ES-I3 (cell line): Measurements from ENCODE around the gene NAA80.
A peak's percentile ranks its signal among the peaks of the same experiment; 100 is the strongest.
"Not testable (repeated sequence)": the region's sequence is repeated elsewhere in the genome, so short reads cannot be mapped to it uniquely, and the experiment has no call there.

Experiments
- H3K36me3 ChIP-seq: 2 replicates; pipeline ENCODE4 v1.6.1; 2013; ENCODE audit warnings: mild to moderate bottlenecking, low read length, control low read depth, moderate library complexity; ENCODE audit not compliant: insufficient read depth
- H3K4me1 ChIP-seq: 2 replicates; pipeline ENCODE4 v1.6.1; 2013; ENCODE audit warnings: mild to moderate bottlenecking, control low read depth, low read length; ENCODE audit not compliant: insufficient read depth
- H3K9ac ChIP-seq: 2 replicates; pipeline ENCODE4 v1.6.1; 2013; ENCODE audit warnings: low read depth, mild to moderate bottlenecking, low read length, moderate library complexity
- H3K9me3 ChIP-seq: 2 replicates; pipeline ENCODE4 v1.6.1; 2013; ENCODE audit warnings: mild to moderate bottlenecking, low read length, moderate library complexity; ENCODE audit not compliant: control insufficient read depth, insufficient read depth

NAA80 gene

GRCh38 chr3:50314342-50314741, 15.1 kb upstream of the NAA80 start:
- H3K36me3 ChIP-seq, result peaks cover 6% of the 10 kb centered on the region; the same call in 1 of the 2 replicates
- H3K9me3 ChIP-seq, result no peaks in the 10 kb centered on the region; the same call in 1 of the 2 replicates
- peaks cover 14% of the 10 kb centered on the region; the same call in 1 of the 2 replicates for H3K4me1 ChIP-seq
- H3K9ac ChIP-seq, result no peak overlapping the region

GRCh38 chr3:50312041-50312440, 12.8 kb upstream of the NAA80 start:
- H3K4me1 ChIP-seq, H3K9ac ChIP-seq, H3K9me3 ChIP-seq, H3K36me3 ChIP-seq: not testable (repeated sequence)

GRCh38 chr3:50304601-50305000, 5.4 kb upstream of the NAA80 start:
- peaks cover 11% of the 10 kb centered on the region for H3K4me1 ChIP-seq
- H3K9ac ChIP-seq, result no peak overlapping the region
- H3K9me3 ChIP-seq, result peaks cover 5% of the 10 kb centered on the region; the same call in 1 of the 2 replicates
- H3K36me3 ChIP-seq, result no peaks in the 10 kb centered on the region

- peaks cover 11% of the 10 kb centered on the region for H3K4me1 ChIP-seq
- H3K9ac ChIP-seq, result 0 out of 2 replicates have a peak within 1 kb of the TSS, but pooled peaks have one; percentile 19
- H3K36me3 ChIP-seq, result no peaks in the 10 kb centered on the region
- H3K9me3 ChIP-seq, result peaks cover 5% of the 10 kb centered on the region; the same call in 1 of the 2 replicates
Observed at GRCh38 chr3:50303013-50303815, 4.0 kb upstream of the NAA80 start, which contains the start of gene HYAL1. Gene HYAL1 (minus strand): TSS chr3:50303574. CDS start chr3:50302956, 618 bp downstream.

- Histone ChIP-seq H3K9me3 (peaks cover 5% of the 10 kb centered on the region; the same call in 1 of the 2 replicates), H3K4me1 (peaks cover 11% of the 10 kb centered on the region), H3K9ac (no peak overlapping the region), H3K36me3 (no peaks in the 10 kb centered on the region)
Observed at GRCh38 chr3:50302095-50303012, 3.1 kb upstream of the NAA80 start.

- Histone ChIP-seq H3K4me1 (peaks cover 11% of the 10 kb centered on the region), H3K9ac (no peak overlapping the region), H3K9me3 (peaks cover 1% of the 10 kb centered on the region; the same call in 1 of the 2 replicates), H3K36me3 (no peaks in the 10 kb centered on the region)
Observed at GRCh38 chr3:50300681-50301254, 1.6 kb upstream of the NAA80 start.

- no peaks in the 10 kb centered on the region for H3K9me3 ChIP-seq
- peak overlapping the region; percentile 45 for H3K9ac ChIP-seq
- H3K4me1 ChIP-seq, result peaks cover 11% of the 10 kb centered on the region
- H3K36me3 ChIP-seq, result no peaks in the 10 kb centered on the region
Observed at GRCh38 chr3:50299929-50300680, 900 bp upstream of the NAA80 start.

GRCh38 chr3:50299638-50299928, 378 bp upstream of the NAA80 start:
- Histone ChIP-seq H3K9me3 (no peaks in the 10 kb centered on the region), H3K4me1 (peaks cover 11% of the 10 kb centered on the region), H3K36me3 (no peaks in the 10 kb centered on the region), H3K9ac (peak overlapping the region; percentile 45)

GRCh38 chr3:50297896-50298725, 1.1 kb downstream of the NAA80 start:
- H3K36me3 ChIP-seq, result no peaks in the 10 kb centered on the region
- peak overlapping the region; percentile 97 for H3K9ac ChIP-seq
- no peaks in the 10 kb centered on the region for H3K9me3 ChIP-seq
- H3K4me1 ChIP-seq, result peaks cover 8% of the 10 kb centered on the region

- H3K9ac ChIP-seq, result no peak overlapping the region
- H3K9me3 ChIP-seq, result no peaks in the 10 kb centered on the region
- peaks cover 7% of the 10 kb centered on the region for H3K4me1 ChIP-seq
- H3K36me3 ChIP-seq, result no peaks in the 10 kb centered on the region
Observed at GRCh38 chr3:50297384-50297775, 1.8 kb downstream of the NAA80 start.

- Histone ChIP-seq H3K36me3 (no peaks in the 10 kb centered on the region), H3K4me1 (peaks cover 7% of the 10 kb centered on the region), H3K9me3 (no peaks in the 10 kb centered on the region), H3K9ac (no peak overlapping the region)
Observed at GRCh38 chr3:50296721-50297383, 2.4 kb downstream of the NAA80 start.

GRCh38 chr3:50295553-50296431, 3.4 kb downstream of the NAA80 start:
- Histone ChIP-seq H3K4me1 (peaks cover 11% of the 10 kb centered on the region), H3K9ac (no peak overlapping the region), H3K36me3 (no peaks in the 10 kb centered on the region), H3K9me3 (no peaks in the 10 kb centered on the region)
